ENCODE data around the gene PHETA2. TPM values are rescaled to one million over a fixed set of nuclear protein-coding genes. Genes with fewer than 3 reads are reported as not detected.
"Not testable (repeated sequence)": the region's sequence is repeated elsewhere in the genome, so short reads cannot be mapped to it uniquely, and the experiment has no call there.

The PHETA2 gene
- total RNA-seq, 1 experiment from 2014 or later = 19.7 TPM

GRCh38 chr22:42091455-42091782, 17.4 kb downstream of the PHETA2 start:
- H3K36me3 ChIP-seq (ENCODE audit: control insufficient read depth, insufficient read depth, low read length) = no peaks in the 10 kb centered on the region
- H3K27me3 ChIP-seq (replicated peaks; ENCODE audit: control insufficient read depth, insufficient read depth, low read length) = no peaks in the 10 kb centered on the region
- H3K4me1 Mint-ChIP-seq (ENCODE audit: low read depth, unreplicated experiment) = peaks cover 9% of the 10 kb centered on the region
- H3K9me3 Mint-ChIP-seq (ENCODE audit: unreplicated experiment) = peaks cover 10% of the 10 kb centered on the region
- H3K27ac Mint-ChIP-seq (ENCODE audit: unreplicated experiment) = peak overlapping the region; percentile 99
- POLR2A ChIA-PET = interaction anchor here (0.6 to 2.7 kb wide), 7 partner anchors 12 to 277 kb away, joined by 3 to 15 read pairs (median 3); partner anchors contain the start of gene SMDT1
- H3K9me3 ChIP-seq = no peaks in the 10 kb centered on the region
- intact Hi-C loops (cut with micrococcal nuclease; ENCODE audit: unreplicated experiment) = loop anchor here (1.0 to 10.0 kb wide), 6 partner anchors 17 to 353 kb away; partner anchors contain the start of gene PHETA2
- H3K27me3 Mint-ChIP-seq (ENCODE audit: insufficient read depth, unreplicated experiment) = no peaks in the 10 kb centered on the region
- H3K36me3 Mint-ChIP-seq (ENCODE audit: insufficient read depth, unreplicated experiment) = peaks cover 38% of the 10 kb centered on the region
- DNase-seq = no peak
- no peak for TF ChIP-seq CTCF (IDR thresholded peaks at IDR 0.05; ENCODE audit: insufficient read depth in 1 of 2, low read depth in 1 of 2, low read length in 1 of 2, severe bottlenecking in 1 of 2, unreplicated experiment in 1 of 2)
- TSS peak; percentile 31 for BruUV-seq (replicated peaks)
- no peaks in the 10 kb centered on the region for H3K4me1 ChIP-seq
- peak overlapping the region; percentile 93 for H3K4me3 Mint-ChIP-seq (ENCODE audit: unreplicated experiment)
- CTCF ChIA-PET = interaction anchor here (0.5 to 2.6 kb wide), 12 partner anchors 11 to 353 kb away, joined by 3 to 46 read pairs (median 4); partner anchors contain the start of genes NAGA and SMDT1
- H3K4me3 ChIP-seq (ENCODE audit: low read depth, low read length) = peak overlapping the region; percentile 79

DNA sequence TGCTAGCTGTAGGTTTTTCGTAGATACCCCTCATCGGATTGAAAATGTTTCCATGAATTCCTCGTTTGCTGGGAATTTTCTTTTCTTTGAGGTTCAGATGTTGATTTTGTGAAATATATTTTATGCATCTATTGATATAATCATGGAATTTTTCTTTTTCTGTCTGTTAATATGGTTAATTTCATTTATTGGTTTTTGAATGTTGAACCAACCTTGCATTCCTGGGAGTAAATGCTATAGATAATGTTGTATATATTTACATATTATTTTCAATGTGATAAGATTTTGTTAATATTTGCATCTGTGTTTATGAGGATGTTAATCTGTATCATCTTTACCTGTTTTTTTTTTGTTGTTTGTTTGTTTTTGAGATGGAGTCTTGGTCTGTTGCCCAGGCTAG, 27.2 kb downstream of the PHETA2 start:
- CTCF ChIA-PET = no interaction called here
- no peaks in the 10 kb centered on the region for H3K36me3 Mint-ChIP-seq (ENCODE audit: insufficient read depth, unreplicated experiment)
- H3K27me3 Mint-ChIP-seq (ENCODE audit: insufficient read depth, unreplicated experiment) = no peaks in the 10 kb centered on the region

GRCh38 chr22:42104332-42104860, 30.3 kb downstream of the PHETA2 start:
- DNase-seq; POLR2A ChIA-PET; CTCF ChIA-PET; H3K4me3 Mint-ChIP-seq (ENCODE audit: unreplicated experiment); H3K27ac Mint-ChIP-seq (ENCODE audit: unreplicated experiment); intact Hi-C loops (cut with micrococcal nuclease; ENCODE audit: unreplicated experiment); H3K27me3 Mint-ChIP-seq (ENCODE audit: insufficient read depth, unreplicated experiment); H3K4me1 ChIP-seq; H3K36me3 Mint-ChIP-seq (ENCODE audit: insufficient read depth, unreplicated experiment); H3K4me3 ChIP-seq (ENCODE audit: low read depth, low read length); BruUV-seq (replicated peaks); H3K27me3 ChIP-seq (replicated peaks; ENCODE audit: control insufficient read depth, insufficient read depth, low read length); H3K36me3 ChIP-seq (ENCODE audit: control insufficient read depth, insufficient read depth, low read length); H3K4me1 Mint-ChIP-seq (ENCODE audit: low read depth, unreplicated experiment): not testable (repeated sequence)
- H3K9me3 ChIP-seq = peaks cover 16% of the 10 kb centered on the region
- H3K9me3 Mint-ChIP-seq (ENCODE audit: unreplicated experiment) = peaks cover 25% of the 10 kb centered on the region

More for the DNA sequence above, 27.2 kb downstream of the PHETA2 start:
- Histone ChIP-seq H3K27me3 (replicated peaks; ENCODE audit: control insufficient read depth, insufficient read depth, low read length) (no peaks in the 10 kb centered on the region), H3K36me3 (ENCODE audit: control insufficient read depth, insufficient read depth, low read length) (no peaks in the 10 kb centered on the region), H3K4me3 (ENCODE audit: low read depth, low read length) (no peak overlapping the region), H3K9me3 (peaks cover 16% of the 10 kb centered on the region), H3K4me1 (no peaks in the 10 kb centered on the region)
- Mint-ChIP-seq H3K27ac (ENCODE audit: unreplicated experiment) (no peak overlapping the region), H3K4me1 (ENCODE audit: low read depth, unreplicated experiment) (no peaks in the 10 kb centered on the region), H3K4me3 (ENCODE audit: unreplicated experiment) (no peak overlapping the region), H3K9me3 (ENCODE audit: unreplicated experiment) (peaks cover 17% of the 10 kb centered on the region)
- DNase-seq = no peak
- intact Hi-C loops (cut with micrococcal nuclease; ENCODE audit: unreplicated experiment) = no loop called here
- TF ChIP-seq CTCF (IDR thresholded peaks at IDR 0.05; ENCODE audit: insufficient read depth in 1 of 2, low read depth in 1 of 2, low read length in 1 of 2, severe bottlenecking in 1 of 2, unreplicated experiment in 1 of 2) = no peak
- no TSS peak for BruUV-seq (replicated peaks)
- POLR2A ChIA-PET = no interaction called here
